Parathyroid adenoma (tissue), 2 donors: Measurements from ENCODE around the gene MECP2.

Experiments used
- H2AFZ ChIP-seq: fragments of 300-600 bp; sonication (generic); one replicate; pipeline ENCODE4 v1.7.0; 2017; ENCODE audit warnings: antibody characterized with exemption, mild to moderate bottlenecking
- H3K27ac ChIP-seq: fragments of 300-600 bp; sonication (generic); one replicate; pipeline ENCODE4 v1.7.0; 2017
- H3K27me3 ChIP-seq: fragments of 300-600 bp; sonication (generic); one replicate; pipeline ENCODE4 v1.7.0; 2017; ENCODE audit warnings: low read length; ENCODE audit not compliant: control insufficient read depth, insufficient read depth
- H3K36me3 ChIP-seq: fragments of 300-600 bp; sonication (generic); one replicate; pipeline ENCODE4 v1.7.0; 2017; ENCODE audit warnings: low read length; ENCODE audit not compliant: control insufficient read depth, insufficient read depth
- H3K4me1 ChIP-seq: fragments of 300-600 bp; sonication (generic); one replicate; pipeline ENCODE4 v1.7.0; 2017; ENCODE audit warnings: control low read depth
- H3K4me2 ChIP-seq: fragments of 300-600 bp; sonication (generic); one replicate; pipeline ENCODE4 v1.7.0; 2017; ENCODE audit warnings: low read length
- H3K4me3 ChIP-seq: fragments of 300-600 bp; sonication (generic); one replicate; pipeline ENCODE4 v1.7.0; 2017; ENCODE audit warnings: low read depth, low read length
- H3K79me2 ChIP-seq: fragments of 300-600 bp; sonication (generic); one replicate; pipeline ENCODE4 v1.7.0; 2017; ENCODE audit warnings: control low read depth
- H3K9ac ChIP-seq: fragments of 300-600 bp; sonication (generic); one replicate; pipeline ENCODE4 v1.7.0; 2017; ENCODE audit warnings: mild to moderate bottlenecking
- H3K9me3 ChIP-seq: fragments of 300-600 bp; sonication (generic); one replicate; pipeline ENCODE4 v1.7.0; 2017; ENCODE audit warnings: low read length; ENCODE audit not compliant: control insufficient read depth
- CTCF ChIP-seq: fragments of 300-600 bp; sonication (generic); IDR thresholded peaks from one replicate; pipeline ENCODE4 v1.7.0; 2017; ENCODE audit warnings: antibody characterized with exemption, mild to moderate bottlenecking
- donor health status: primary hyperparathyroidism.

The MECP2 gene

DNA sequence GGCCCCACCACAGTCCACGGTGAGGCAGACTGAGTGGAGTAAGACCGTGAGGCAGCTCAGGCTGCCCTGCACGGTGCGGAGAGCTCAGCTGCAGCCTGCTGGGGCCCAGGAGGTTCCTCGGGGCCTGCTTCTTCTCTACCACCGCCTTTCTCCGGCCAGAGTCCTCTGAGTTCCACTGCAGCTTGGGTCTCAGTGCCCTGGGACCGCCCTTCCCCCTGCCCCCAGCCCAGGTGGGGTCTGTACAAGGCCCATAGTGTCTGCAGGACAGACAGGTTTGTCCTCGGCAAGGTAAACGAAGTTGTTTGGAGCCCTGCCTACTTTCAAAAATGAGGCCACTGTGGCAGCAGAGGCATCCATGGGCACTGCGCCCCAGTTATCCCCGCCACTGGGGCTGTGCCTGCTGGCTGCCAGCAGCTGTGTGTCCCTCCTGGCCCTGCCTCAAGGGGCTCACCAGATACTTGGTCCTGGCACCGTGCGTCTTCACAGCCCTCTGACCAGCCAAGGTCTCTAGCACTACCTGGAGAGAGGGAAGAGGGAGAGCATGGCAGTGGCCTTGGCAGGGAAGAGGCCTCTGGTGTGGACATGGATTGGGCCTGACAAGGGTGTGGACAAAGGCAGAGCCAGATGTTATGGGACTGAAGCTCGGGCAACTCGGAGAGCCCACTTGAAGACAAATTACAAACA lies 81.8 kb downstream of the MECP2 start:
- no peak overlapping the region for H3K4me3 ChIP-seq
- no peaks in the 10 kb centered on the region for H3K27me3 ChIP-seq
- H2AFZ ChIP-seq, result no peak overlapping the region
- no peaks in the 10 kb centered on the region for H3K9me3 ChIP-seq
- H3K9ac ChIP-seq, result no peak overlapping the region
- H3K4me1 ChIP-seq, result peaks cover 4% of the 10 kb centered on the region
- no peaks in the 10 kb centered on the region for H3K36me3 ChIP-seq
- no peak overlapping the region for H3K4me2 ChIP-seq
- no peak overlapping the region for H3K27ac ChIP-seq
- no peak for TF ChIP-seq CTCF
- H3K79me2 ChIP-seq, result no peaks in the 10 kb centered on the region

DNA sequence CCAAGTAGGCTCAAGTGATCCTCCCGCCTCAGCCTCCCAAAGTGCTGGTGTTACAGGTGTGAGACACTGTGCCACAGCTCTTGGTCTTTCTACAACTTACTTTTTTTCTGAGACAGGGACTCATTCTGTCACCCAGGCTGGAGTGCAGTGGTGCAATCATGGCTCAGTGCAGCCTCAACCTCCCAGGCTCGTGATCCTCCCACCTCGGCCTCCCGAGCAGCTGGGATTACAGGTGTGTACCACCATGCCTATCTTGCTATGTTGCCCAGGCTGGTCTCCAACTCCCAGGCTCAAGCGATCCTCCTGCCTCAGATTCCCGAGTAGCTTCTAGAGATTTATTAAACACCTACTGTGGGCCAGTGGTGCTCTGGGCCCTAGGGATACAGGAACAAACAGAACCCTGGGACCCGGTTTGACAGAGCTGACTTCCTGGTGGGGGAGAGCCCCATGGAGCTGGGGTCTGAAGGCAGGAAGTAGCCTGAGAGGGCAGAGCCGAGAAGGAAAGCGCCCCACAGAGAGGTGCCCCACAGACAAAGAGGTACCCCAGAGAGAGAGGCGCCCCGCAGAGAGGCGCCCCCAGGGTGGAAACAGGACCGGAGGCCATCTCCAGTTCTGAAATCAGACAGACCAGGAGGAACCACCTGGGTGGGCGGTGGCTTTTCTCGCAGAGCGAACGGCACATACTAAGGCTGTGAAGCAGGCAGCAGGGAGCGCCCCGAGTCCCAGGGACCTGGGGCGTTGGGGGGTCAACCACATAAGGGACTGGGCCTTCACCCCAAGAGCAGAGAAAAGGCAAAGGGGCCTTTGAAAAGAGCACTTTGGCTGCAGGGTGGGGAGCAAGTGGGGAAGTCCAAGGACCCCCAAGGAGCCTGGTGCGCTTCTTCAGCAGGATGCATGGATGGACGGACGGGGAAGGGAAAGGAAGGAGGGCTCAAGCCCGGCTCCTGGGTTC lies 82.8 kb downstream of the MECP2 start:
- Histone ChIP-seq H3K36me3 (no peaks in the 10 kb centered on the region), H2AFZ (no peak overlapping the region), H3K4me3 (no peak overlapping the region), H3K4me2 (no peak overlapping the region), H3K27ac (no peak overlapping the region), H3K79me2 (no peaks in the 10 kb centered on the region), H3K9me3 (no peaks in the 10 kb centered on the region), H3K27me3 (no peaks in the 10 kb centered on the region), H3K4me1 (no peaks in the 10 kb centered on the region), H3K9ac (no peak overlapping the region)
- no peak for TF ChIP-seq CTCF

DNA sequence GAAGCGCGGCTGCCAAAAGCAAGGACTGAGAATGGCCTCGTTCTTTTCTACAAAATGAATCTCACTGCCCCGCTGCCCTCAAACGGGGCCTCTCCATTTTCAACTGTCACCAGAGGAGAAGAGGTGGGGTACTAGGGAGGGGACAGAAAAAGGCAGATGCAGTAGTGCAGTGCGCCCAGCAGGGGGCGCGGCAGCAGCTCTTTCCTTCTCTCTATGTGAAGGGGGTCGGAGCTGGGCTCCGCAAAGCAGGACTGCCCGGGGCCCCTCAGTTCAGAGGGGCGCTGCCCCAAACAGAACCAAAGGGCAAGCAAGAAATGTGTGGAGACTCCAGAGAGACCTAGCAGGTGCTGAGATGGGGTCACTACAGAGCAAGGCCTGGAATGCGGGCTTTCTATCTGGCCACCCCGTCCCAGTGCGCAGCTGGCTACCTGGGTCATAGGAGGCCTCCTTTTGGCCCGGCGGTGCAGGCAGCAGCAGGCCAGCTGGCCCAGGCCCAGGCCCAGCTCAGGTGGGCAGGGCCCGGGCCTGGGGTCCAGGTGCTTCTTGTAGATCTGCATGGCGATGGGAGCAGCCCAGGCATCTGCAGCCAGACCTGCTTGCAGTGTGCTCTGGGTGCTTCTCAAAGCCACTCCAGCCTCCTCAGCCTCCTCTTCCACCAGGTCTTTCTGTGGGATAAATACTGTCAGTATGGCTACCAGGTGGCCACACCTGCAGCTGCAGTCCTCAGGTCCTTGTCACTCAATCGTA lies 83.7 kb downstream of the MECP2 start:
- H2AFZ ChIP-seq, result no peak overlapping the region
- no peaks in the 10 kb centered on the region for H3K4me1 ChIP-seq
- H3K4me3 ChIP-seq, result no peak overlapping the region
- no peaks in the 10 kb centered on the region for H3K27me3 ChIP-seq
- no peaks in the 10 kb centered on the region for H3K79me2 ChIP-seq
- no peak overlapping the region for H3K27ac ChIP-seq
- no peaks in the 10 kb centered on the region for H3K9me3 ChIP-seq
- TF ChIP-seq CTCF, result peak; percentile 81
- no peak overlapping the region for H3K9ac ChIP-seq
- no peaks in the 10 kb centered on the region for H3K36me3 ChIP-seq
- H3K4me2 ChIP-seq, result no peak overlapping the region

DNA sequence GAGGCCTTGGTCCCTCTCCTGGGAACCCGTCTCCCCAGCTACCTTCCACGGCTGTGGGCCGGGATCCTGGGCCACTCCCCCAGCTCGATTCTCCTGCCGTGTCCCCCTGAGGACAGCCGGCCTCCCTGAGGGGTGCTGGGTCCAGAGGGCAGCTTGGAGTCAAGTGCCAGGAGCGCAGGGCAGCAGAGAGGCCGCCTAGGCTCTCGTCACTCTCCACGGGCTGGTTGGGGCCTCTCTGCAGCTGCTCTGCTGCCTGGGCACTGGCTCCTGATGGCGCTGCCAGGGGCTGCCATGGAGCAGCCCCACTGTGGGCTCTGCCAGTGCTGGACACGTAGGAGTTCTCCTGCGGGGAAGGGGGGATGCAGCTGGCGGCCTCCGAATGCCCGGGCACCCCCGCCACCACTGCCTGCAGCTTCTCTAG lies 84.5 kb downstream of the MECP2 start:
- Histone ChIP-seq H3K27me3 (no peaks in the 10 kb centered on the region), H3K27ac (no peak overlapping the region), H3K9ac (no peak overlapping the region), H3K36me3 (no peaks in the 10 kb centered on the region), H3K9me3 (no peaks in the 10 kb centered on the region), H2AFZ (no peak overlapping the region), H3K79me2 (no peaks in the 10 kb centered on the region), H3K4me3 (no peak overlapping the region), H3K4me2 (no peak overlapping the region), H3K4me1 (no peaks in the 10 kb centered on the region)
- TF ChIP-seq CTCF, result no peak
